ENCODE results near the gene ALPK3.

DNA sequence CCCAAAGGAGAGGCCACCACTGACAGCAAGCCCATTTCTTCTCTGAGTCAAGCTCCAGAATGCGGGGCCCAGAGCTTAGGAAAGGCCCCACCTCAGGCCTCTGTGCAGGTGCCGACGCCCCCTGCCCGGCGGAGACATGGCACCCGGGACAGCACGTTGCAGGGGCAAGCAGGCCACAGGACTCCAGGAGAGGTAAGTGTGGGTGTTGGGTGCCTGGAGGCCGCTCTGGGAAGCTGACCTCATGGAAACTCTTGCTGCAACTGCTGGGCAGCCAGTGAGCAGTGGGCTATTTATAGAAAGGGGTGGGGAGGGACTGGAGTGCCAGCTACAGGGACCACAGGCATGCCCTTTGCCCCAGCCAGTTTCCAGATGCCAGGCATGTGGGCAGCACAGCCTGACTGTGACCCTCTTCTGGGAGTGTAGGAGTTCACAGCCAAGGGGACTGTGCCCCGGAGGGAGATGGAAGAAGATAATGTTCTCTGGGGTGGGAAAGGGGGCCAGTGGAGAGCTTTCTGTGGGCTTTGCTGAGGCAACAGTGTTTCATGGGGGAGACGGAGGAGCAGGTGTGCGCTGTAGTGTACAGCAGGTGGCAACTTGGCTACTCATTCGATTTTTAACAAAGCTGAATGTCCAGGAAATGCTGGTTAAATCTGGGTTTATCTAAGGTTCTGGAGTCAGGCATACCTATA is 23.7 kb downstream of the ALPK3 start:
- TF ChIP-seq CTCF (IDR thresholded peaks at IDR 0.05), result no peak
- TF ChIP-seq POLR2AphosphoS5 (IDR thresholded peaks at IDR 0.05), result no peak

Measured in suprapubic skin (tissue), 3 donors.